IMR-90 (cell line): ENCODE results near the gene TVP23A. TPM values are rescaled to one million over a fixed set of nuclear protein-coding genes. Genes with fewer than 3 reads are reported as not detected.

ENCODE experiments used
- ATAC-seq: fragments of 200-7000 bp; cut with Tn5 transposase; 2 replicates; pipeline ENCODE4 v1.9.1; 2020; ENCODE audit warnings: low read depth, mild to moderate bottlenecking, moderate library complexity
- BruUV-seq: library from RNA; stranded (reverse); fragments of 400-500 nt; replicated peaks from 2 replicates; lab custom pipeline; 2021; lab: Mats Ljungman, UMichigan
- CTCF ChIA-PET: fragments of 300-600 bp; formaldehyde crosslinking; extraction: SDS; loops from one replicate; lab custom pipeline; 2021; ENCODE audit warnings: antibody characterized with exemption; lab: Yijun Ruan, JAX
- POLR2A ChIA-PET: fragments of 300-600 bp; sonication (Branson Sonifier 250); formaldehyde crosslinking; loops from one replicate; lab custom pipeline; 2022; ENCODE audit warnings: antibody characterized with exemption; ENCODE audit not compliant: unreplicated experiment; lab: Charles Lee
- DNase-seq: peaks from one replicate; pipeline ENCODE4 v3.0.0; 2013
- H2AFZ ChIP-seq: replicated peaks from 2 replicates; pipeline ENCODE3; 2013; ENCODE audit warnings: low read length, mild to moderate bottlenecking; ENCODE audit not compliant: poor library complexity
- H2AK5ac ChIP-seq: 2 replicates; pipeline ENCODE4 v1.6.1; 2013; ENCODE audit warnings: low read depth, low read length, inconsistent platforms
- H2AK9ac ChIP-seq: replicated peaks from 2 replicates; pipeline ENCODE3; 2013; ENCODE audit warnings: mild to moderate bottlenecking, low read depth, low read length, moderate library complexity; ENCODE audit not compliant: poor library complexity
- H2BK120ac ChIP-seq: 2 replicates; pipeline ENCODE4 v1.6.1; 2013; ENCODE audit warnings: low read depth, low read length, inconsistent platforms
- H2BK15ac ChIP-seq: 3 replicates; pipeline ENCODE4 v1.6.1; 2013; ENCODE audit warnings: low read depth, low read length, inconsistent platforms
- H2BK20ac ChIP-seq: 2 replicates; pipeline ENCODE4 v1.6.1; 2013; ENCODE audit warnings: low read depth, mild to moderate bottlenecking, inconsistent platforms, low read length, moderate library complexity
- H2BK5ac ChIP-seq: 2 replicates; pipeline ENCODE4 v1.6.1; 2013; ENCODE audit warnings: mild to moderate bottlenecking, low read depth, low read length, inconsistent platforms; ENCODE audit not compliant: poor library complexity, severe bottlenecking
- H3K14ac ChIP-seq: replicated peaks from 2 replicates; pipeline ENCODE4 v1.6.1; 2013; ENCODE audit warnings: low read depth, low read length, inconsistent platforms
- H3K18ac ChIP-seq: 2 replicates; pipeline ENCODE4 v1.6.1; 2013; ENCODE audit warnings: low read depth, low read length, control low read depth
- H3K23ac ChIP-seq: 2 replicates; pipeline ENCODE4 v1.6.1; 2013; ENCODE audit warnings: low read depth, low read length, inconsistent platforms
- H3K27ac ChIP-seq: 2 replicates; pipeline ENCODE4 v1.5.1; 2013; ENCODE audit warnings: mild to moderate bottlenecking, control low read depth, low read length; ENCODE audit not compliant: insufficient read depth
- H3K27me3 ChIP-seq: 2 replicates; pipeline ENCODE4 v1.6.1; 2013; ENCODE audit warnings: low read length; ENCODE audit not compliant: control insufficient read depth, insufficient read depth
- H3K36me3 ChIP-seq: 2 replicates; pipeline ENCODE4 v1.6.1; 2013; ENCODE audit warnings: low read length, mixed read lengths; ENCODE audit not compliant: control insufficient read depth, insufficient read depth
- H3K4ac ChIP-seq: 2 replicates; pipeline ENCODE4 v1.6.1; 2013; ENCODE audit warnings: low read depth, low read length, inconsistent platforms
- H3K4me1 ChIP-seq: 2 replicates; pipeline ENCODE4 v1.6.1; 2013; ENCODE audit warnings: low read length, mixed read lengths; ENCODE audit not compliant: control insufficient read depth, insufficient read depth
- H3K4me2 ChIP-seq: 2 replicates; pipeline ENCODE4 v1.6.1; 2013; ENCODE audit warnings: low read depth, mild to moderate bottlenecking, control low read depth, low read length, moderate library complexity
- H3K4me3 ChIP-seq: 2 replicates; pipeline ENCODE4 v1.5.1; 2013; ENCODE audit warnings: low read depth, mild to moderate bottlenecking, control low read depth, low read length, moderate library complexity; ENCODE audit not compliant: insufficient read depth
- H3K56ac ChIP-seq: 2 replicates; pipeline ENCODE4 v1.6.1; 2013; ENCODE audit warnings: low read length, inconsistent platforms; ENCODE audit not compliant: insufficient read depth; ENCODE audit errors: extremely low read depth
- H3K79me1 ChIP-seq, 2 experiments: 2 replicates each; pipeline ENCODE4 v1.6.1; 2013; ENCODE audit warnings: low read length in 2 of 2, inconsistent platforms in 1 of 2, low read depth in 1 of 2
- H3K9ac ChIP-seq: 2 replicates; pipeline ENCODE4 v1.6.1; 2013; ENCODE audit warnings: low read depth, low read length, control low read depth
- H3K9me1 ChIP-seq: 2 replicates; pipeline ENCODE4 v1.6.1; 2013; ENCODE audit warnings: low read length, inconsistent platforms; ENCODE audit not compliant: insufficient read depth
- H3K9me3 ChIP-seq: 2 replicates; pipeline ENCODE4 v1.6.1; 2013; ENCODE audit warnings: low read length; ENCODE audit not compliant: control insufficient read depth, insufficient read depth
- H4K20me1 ChIP-seq: 2 replicates; pipeline ENCODE4 v1.6.1; 2013; ENCODE audit warnings: low read length, inconsistent platforms; ENCODE audit not compliant: insufficient read depth
- H4K5ac ChIP-seq: 2 replicates; pipeline ENCODE4 v1.6.1; 2013; ENCODE audit warnings: mild to moderate bottlenecking, low read depth, low read length, control low read depth
- H4K8ac ChIP-seq, 2 experiments: 2 replicates each; pipeline ENCODE4 v1.6.1; 2013; ENCODE audit warnings: low read depth in 2 of 2, low read length in 2 of 2, control low read depth in 1 of 2, inconsistent platforms in 1 of 2
- H4K91ac ChIP-seq: 2 replicates; pipeline ENCODE4 v1.6.1; 2013; ENCODE audit warnings: low read depth, low read length, inconsistent platforms; ENCODE audit not compliant: insufficient read depth
- BHLHE40 ChIP-seq: fragments of 150-350 bp; IDR thresholded peaks from 2 replicates; pipeline ENCODE4 v1.6.1; 2016; ENCODE audit warnings: mild to moderate bottlenecking, low read depth, low read length
- CEBPB ChIP-seq: IDR thresholded peaks from 2 replicates; pipeline ENCODE4 v1.6.1; 2012; ENCODE audit warnings: low read depth, low read length, improper control_type of control experiment
- CHD1 ChIP-seq: IDR thresholded peaks from 2 replicates; pipeline ENCODE4 v1.6.1; 2012; ENCODE audit warnings: low read depth, low read length, improper control_type of control experiment
- CTCF ChIP-seq: conservative IDR thresholded peaks from 2 replicates; pipeline ENCODE4 v1.5.1; 2012; ENCODE audit warnings: mild to moderate bottlenecking, low read depth, low read length, improper control_type of control experiment
- ELK1 ChIP-seq: fragments of 150-350 bp; IDR thresholded peaks from 2 replicates; pipeline ENCODE4 v1.6.1; 2016; ENCODE audit warnings: low read depth, mild to moderate bottlenecking, low read length, moderate library complexity, borderline replicate concordance
- FOS ChIP-seq: fragments of 150-350 bp; IDR thresholded peaks from 2 replicates; pipeline ENCODE4 v1.6.1; 2016; ENCODE audit warnings: low read depth, low read length
- MAFK ChIP-seq: IDR thresholded peaks from 2 replicates; pipeline ENCODE4 v1.6.1; 2012; ENCODE audit warnings: low read depth, low read length, improper control_type of control experiment
- MAZ ChIP-seq: IDR thresholded peaks from 2 replicates; pipeline ENCODE4 v1.6.1; 2012; ENCODE audit warnings: low read depth, mild to moderate bottlenecking, low read length, improper control_type of control experiment, moderate library complexity, borderline replicate concordance
- MXI1 ChIP-seq: IDR thresholded peaks from 2 replicates; pipeline ENCODE4 v1.6.1; 2012; ENCODE audit warnings: low read depth, mild to moderate bottlenecking, low read length, moderate library complexity, borderline replicate concordance
- NFE2L2 ChIP-seq: fragments of 150-350 bp; IDR thresholded peaks from 2 replicates; pipeline ENCODE4 v1.6.1; 2016; ENCODE audit warnings: low read depth, mild to moderate bottlenecking, low read length
- POLR2A ChIP-seq: IDR thresholded peaks from 2 replicates; pipeline ENCODE4 v1.6.1; 2012; ENCODE audit warnings: mild to moderate bottlenecking, low read depth, low read length
- RAD21 ChIP-seq: IDR thresholded peaks from 2 replicates; pipeline ENCODE4 v1.6.1; 2012; ENCODE audit warnings: low read length, improper control_type of control experiment
- RCOR1 ChIP-seq: IDR thresholded peaks from 2 replicates; pipeline ENCODE4 v1.6.1; 2012; ENCODE audit warnings: mild to moderate bottlenecking, low read length, improper control_type of control experiment; ENCODE audit not compliant: insufficient replicate concordance
- RFX5 ChIP-seq: IDR thresholded peaks from 2 replicates; pipeline ENCODE4 v1.8.0; 2012; ENCODE audit warnings: low read depth, mild to moderate bottlenecking, low read length, moderate library complexity
- SMC3 ChIP-seq: fragments of 150-350 bp; IDR thresholded peaks from 2 replicates; pipeline ENCODE4 v1.6.1; 2016; ENCODE audit warnings: low read depth, mild to moderate bottlenecking, antibody characterized with exemption, low read length, moderate library complexity
- USF2 ChIP-seq: fragments of 150-350 bp; IDR thresholded peaks from 2 replicates; pipeline ENCODE4 v1.6.1; 2017; ENCODE audit warnings: mild to moderate bottlenecking, antibody characterized with exemption, low read length, low read depth
- WGBS, 2 experiments: methylation state at CpG; one replicate each; pipeline versions ENCODE4 v1.1.5 to v1.1.7; 2013; ENCODE audit warnings: missing lambda C conversion rate in 2 of 2; ENCODE audit not compliant: insufficient read length in 1 of 2; ENCODE audit errors: extremely low coverage in 2 of 2; 5-methylcytosine and 5-hydroxymethylcytosine counted together
- dilution Hi-C: fragments of 300-500 bp; cut with HindIII; formaldehyde crosslinking; loops from one replicate; pipeline ENCODE4 v1.14.3; 2018; ENCODE audit warnings: low sequenced_read_pairs; ENCODE audit not compliant: unreplicated experiment
- in situ Hi-C: fragments of 300-500 bp; cut with MboI; formaldehyde crosslinking; loops from 3 replicates; pipeline ENCODE4 v1.14.3; 2019; ENCODE audit warnings: low sequenced_read_pairs, inconsistent platforms, mixed read lengths
- intact Hi-C: fragments of 100-400 bp; cut with micrococcal nuclease; formaldehyde crosslinking; loops from 2 replicates; pipeline ENCODE4 v1.10.0; 2022
- polyA plus RNA-seq, 3 experiments: library from polyadenylated mRNA; depleted of rRNA; stranded (reverse); fragments of >200 nt; gene quantifications; 2 replicates each; pipeline ENCODE4 v1.2.3, GENCODE V29; 2012; ENCODE audit warnings: low replicate concordance in 1 of 3
- total RNA-seq: library from RNA; depleted of rRNA; stranded (reverse); fragments of >200 nt; gene quantifications from 2 replicates; pipeline ENCODE4 v1.2.3, GENCODE V29; 2012

TVP23A gene
- total and polyA plus RNA-seq, 2 of the 4 experiments (the other 2 are of a cell fraction): not detected

- DNase-seq (peak; percentile 36), ATAC-seq (no peak)
- ChIA-PET CTCF (no interaction called here), POLR2A (no interaction called here)
- H2BK20ac ChIP-seq: no peak overlapping the region
- no peak overlapping the region for H3K27ac ChIP-seq
- no peak overlapping the region for H2BK15ac ChIP-seq
- H2BK120ac ChIP-seq: 0 out of 2 replicates have a peak overlapping the region, but pooled peaks have one; percentile 5
- H3K4me3 ChIP-seq: no peak overlapping the region
- in situ Hi-C loops: loop anchor here (10.0 kb wide), 1 partner anchor 1587 kb away; no protein-coding TSS in a partner anchor
- 0 out of 2 replicates have a peak overlapping the region, but pooled peaks have one; percentile 0 for H3K4ac ChIP-seq
- TF ChIP-seq RAD21: no peak
- TF ChIP-seq BHLHE40: no peak
- TF ChIP-seq ELK1: no peak
- no peak for TF ChIP-seq FOS
- TF ChIP-seq USF2: no peak
- no peak for TF ChIP-seq POLR2A
- TF ChIP-seq MAFK: no peak
- TF ChIP-seq RFX5: no peak
- no peak for TF ChIP-seq CTCF
- TF ChIP-seq MXI1: no peak
- TF ChIP-seq MAZ: no peak
- TF ChIP-seq RCOR1: no peak
- TF ChIP-seq NFE2L2: no peak
- no peak for TF ChIP-seq SMC3
- TF ChIP-seq CEBPB: no peak
- no peak for TF ChIP-seq CHD1
- no peak overlapping the region for H4K8ac ChIP-seq
- H4K20me1 ChIP-seq: no peaks in the 10 kb centered on the region; the same call in 1 of the 2 replicates
- H4K5ac ChIP-seq: no peak overlapping the region
- BruUV-seq: no TSS peak
- dilution Hi-C loops: no loop called here
- H3K4me2 ChIP-seq: no peak overlapping the region
- H3K9me3 ChIP-seq: no peaks in the 10 kb centered on the region
- no peaks in the 10 kb centered on the region for H3K36me3 ChIP-seq
- H3K4me1 ChIP-seq: peaks cover 2% of the 10 kb centered on the region; the same call in 1 of the 2 replicates
- no peak overlapping the region for H3K56ac ChIP-seq
- H2AFZ ChIP-seq: peak overlapping the region; percentile 16
- H3K79me1 ChIP-seq: peaks cover 2 to 15% of the 10 kb centered on the region in 2 experiments; a peak in 3 of 4 replicates
- H3K9ac ChIP-seq: no peak overlapping the region
- no peak overlapping the region for H2AK5ac ChIP-seq
- no peak overlapping the region for H3K18ac ChIP-seq
- intact Hi-C loops: no loop called here
- no peak overlapping the region for H3K23ac ChIP-seq
- H2BK5ac ChIP-seq: no peak overlapping the region
- H4K91ac ChIP-seq: no peak overlapping the region
- H3K9me1 ChIP-seq: 0 out of 2 replicates have a peak, but pooled peaks cover 4% of the 10 kb centered on the region
- H2AK9ac ChIP-seq: no peak overlapping the region
- H3K14ac ChIP-seq: no peak overlapping the region
- 10% methylated on average over 2 of the region's 4 CpGs; no CpG with 5 or more reads in 1 of the 2 experiments for WGBS, 2 experiments
- no peaks in the 10 kb centered on the region for H3K27me3 ChIP-seq
Observed at GRCh38 chr16:10741844-10742243, 76.8 kb downstream of the TVP23A start.
